Erythroblast (primary cell): ENCODE data around the gene SRGAP3.

Experiments
- GATA1 ChIP-seq: IDR thresholded peaks from 2 replicates; pipeline ENCODE4 v1.6.1; 2011; ENCODE audit warnings: low read depth, mild to moderate bottlenecking, control low read depth, low read length, moderate library complexity
- POLR2A ChIP-seq: IDR thresholded peaks from 2 replicates; pipeline ENCODE4 v1.6.1; 2011; ENCODE audit warnings: mild to moderate bottlenecking, low read length

DNA sequence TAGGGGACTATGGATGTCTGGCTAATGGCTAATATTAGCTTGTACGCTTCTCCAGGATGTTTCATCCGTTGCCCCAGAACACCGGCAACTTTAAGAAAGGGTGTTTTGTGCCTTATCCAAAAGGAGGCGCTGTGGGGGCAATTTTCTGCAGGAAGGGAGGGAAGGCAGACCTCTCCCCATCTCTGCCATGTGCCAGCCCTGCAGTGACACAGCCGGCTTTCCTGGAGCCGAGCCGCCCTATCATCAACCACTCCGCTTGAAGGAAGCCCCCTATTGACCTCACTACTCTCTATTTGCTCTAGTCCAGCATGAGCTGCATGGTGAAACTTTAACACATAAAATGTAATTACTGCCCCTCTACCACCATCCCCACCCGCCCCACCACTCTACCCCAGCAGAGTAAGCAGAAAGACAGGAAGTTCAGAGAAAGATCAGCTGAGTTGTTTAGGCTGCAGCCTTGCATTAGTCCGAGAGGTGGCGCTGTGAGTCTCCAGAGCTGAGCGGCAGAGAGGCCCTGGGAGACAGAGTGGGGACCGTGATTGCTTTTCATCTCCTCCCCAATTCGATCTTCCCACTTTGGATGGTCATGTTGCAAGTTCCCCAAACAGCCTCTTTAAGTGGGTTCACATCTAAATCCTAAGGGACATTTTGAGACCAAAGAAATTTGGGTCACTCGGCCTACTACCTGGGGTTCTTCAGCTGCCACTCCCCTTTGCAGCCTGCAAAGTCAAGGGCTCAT is 261.6 kb downstream of the SRGAP3 start:
- no peak for TF ChIP-seq POLR2A
- TF ChIP-seq GATA1: no peak
